ENCODE results near the gene PCBP3.

PCBP3 gene

DNA sequence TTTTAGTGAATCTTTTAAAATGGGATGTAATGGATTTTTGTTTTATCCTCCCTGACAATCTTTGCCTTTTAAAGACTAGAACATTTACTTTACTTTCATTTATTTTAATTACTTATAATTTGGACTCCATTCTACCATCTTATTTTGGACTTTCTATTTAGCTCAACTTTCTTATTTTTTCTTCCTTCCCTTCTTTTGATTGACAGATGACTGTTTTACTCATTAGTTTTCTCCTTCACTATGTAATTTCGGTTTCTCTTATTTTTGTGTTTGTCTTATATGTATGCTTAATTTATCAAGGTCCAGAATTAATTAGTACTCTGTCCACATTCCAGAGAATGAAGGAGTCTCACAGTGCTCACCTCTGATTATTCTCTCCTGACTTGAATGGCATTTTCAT lies 109.9 kb downstream of the PCBP3 start:
- no peak for DNase-seq (ENCODE audit: low read depth)

DNA sequence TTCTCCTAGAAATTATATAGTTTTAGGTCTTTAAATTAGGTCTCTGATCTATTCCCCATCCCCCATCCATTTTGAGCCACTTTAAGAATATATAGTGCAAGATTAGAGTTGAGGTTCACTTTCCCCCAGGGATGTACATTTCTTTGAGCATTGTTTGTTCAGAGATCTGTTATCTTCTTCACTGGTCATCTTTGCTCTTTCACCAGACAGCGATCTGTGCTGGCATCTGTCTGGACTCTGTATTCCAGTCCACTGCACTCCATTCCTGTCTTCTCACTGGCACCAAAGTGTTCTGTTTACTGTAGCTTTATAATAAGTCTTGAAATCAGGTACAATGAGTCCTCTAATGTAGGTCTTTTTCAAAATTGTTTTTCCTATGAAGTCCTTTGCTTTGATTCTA lies 112.5 kb downstream of the PCBP3 start:
- no peak for DNase-seq (ENCODE audit: low read depth)

DNA sequence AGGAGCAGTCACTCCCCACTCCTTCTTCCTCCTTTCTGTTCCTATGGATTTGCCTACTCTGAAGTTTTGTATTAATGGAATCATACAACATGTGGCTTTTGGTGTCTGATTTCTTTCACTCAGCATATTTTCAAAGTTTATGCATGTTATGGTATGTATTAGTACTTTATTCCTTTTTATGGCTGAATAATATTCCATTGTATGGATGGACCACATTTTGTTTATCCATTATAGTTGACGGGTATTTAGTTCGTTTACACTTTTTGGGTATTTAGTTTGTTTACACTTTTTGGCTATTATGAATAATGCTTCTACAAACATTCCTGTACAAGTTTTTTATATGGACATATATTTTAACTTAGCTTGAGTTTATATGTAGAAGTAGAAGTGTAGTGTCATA lies 113.1 kb downstream of the PCBP3 start:
- no peak for DNase-seq (ENCODE audit: low read depth)

DNA sequence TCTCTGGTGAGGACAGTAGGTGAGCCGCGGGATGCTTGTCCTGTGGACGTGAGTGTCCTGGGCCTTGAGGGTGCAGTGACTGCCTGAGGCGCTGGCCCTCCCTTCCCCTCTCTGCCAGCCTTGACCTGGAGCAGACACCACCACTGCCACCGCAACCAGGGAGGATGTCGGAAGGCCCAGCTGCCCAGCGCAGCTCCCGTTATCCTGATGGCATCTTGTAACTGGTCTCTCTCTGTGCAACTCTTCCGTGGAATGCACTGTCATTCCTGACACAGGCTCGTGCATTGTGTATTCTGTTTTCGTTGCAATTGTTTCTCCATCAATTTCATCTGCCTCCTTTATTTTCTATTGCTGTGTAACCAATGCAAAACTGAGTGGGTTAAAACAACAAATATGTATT lies 118.2 kb downstream of the PCBP3 start:
- no peak for DNase-seq (ENCODE audit: low read depth)

DNA sequence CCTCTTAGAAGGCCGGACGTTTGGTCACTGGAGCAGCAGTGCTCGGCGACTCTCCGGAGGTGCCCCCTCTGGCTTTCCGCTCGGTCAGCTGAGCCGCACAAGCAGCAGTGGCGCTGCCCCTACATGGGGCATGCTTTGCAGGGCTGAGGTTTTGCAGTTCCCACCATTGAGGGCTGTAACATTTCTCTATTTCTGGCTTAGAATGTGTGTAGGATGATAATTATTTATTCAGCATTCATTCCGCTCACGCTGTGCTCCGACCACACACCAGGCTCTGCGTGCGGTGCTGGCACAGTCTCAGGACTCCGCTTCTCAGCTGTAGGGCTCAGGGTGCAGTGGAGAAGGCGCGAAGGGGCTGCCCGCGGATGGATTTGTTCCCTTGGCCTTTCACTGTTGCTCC lies 119.5 kb downstream of the PCBP3 start:
- no peak for DNase-seq (ENCODE audit: low read depth)

DNA sequence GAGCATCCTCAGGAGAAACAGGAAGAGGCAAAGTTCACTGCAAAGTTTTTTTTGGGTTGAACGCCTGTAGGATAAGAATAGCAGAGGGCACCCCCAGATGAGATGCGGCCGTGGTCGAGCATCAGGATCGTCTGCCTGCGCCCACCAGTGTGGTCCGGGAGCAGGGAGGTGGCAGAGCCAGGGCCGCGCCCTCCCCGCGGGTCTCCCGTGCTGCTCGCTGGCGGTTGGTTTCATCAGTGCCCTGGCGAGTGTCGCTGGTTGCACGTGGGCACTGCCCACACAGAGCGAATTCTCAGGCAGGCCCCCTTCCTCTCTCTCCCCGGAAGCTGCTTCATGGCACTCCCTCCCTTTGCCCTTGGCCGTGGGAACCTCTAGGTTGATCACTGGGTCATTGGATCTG lies 120.0 kb downstream of the PCBP3 start:
- DNase-seq (ENCODE audit: low read depth) = no peak

DNA sequence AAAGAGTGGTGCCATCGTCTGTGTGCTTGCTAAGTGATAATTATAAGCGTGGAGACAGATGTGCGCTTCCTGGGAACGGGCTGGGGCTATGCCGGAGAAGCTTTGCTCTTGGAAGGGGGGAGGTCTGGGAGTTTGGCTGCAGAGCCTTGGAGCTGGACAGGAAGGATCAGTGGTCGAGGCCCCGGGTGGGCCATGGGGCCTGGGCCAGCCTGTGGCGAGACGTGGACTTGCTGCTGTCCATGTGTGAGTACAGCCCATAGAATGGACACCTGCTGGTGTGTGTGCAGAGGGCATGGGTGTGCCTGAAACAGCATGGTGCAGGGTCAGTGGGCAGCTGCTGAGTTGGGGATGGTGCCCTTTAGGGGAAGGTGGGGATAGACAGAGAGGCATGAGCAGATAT lies 121.3 kb downstream of the PCBP3 start:
- no peak for DNase-seq (ENCODE audit: low read depth)

DNA sequence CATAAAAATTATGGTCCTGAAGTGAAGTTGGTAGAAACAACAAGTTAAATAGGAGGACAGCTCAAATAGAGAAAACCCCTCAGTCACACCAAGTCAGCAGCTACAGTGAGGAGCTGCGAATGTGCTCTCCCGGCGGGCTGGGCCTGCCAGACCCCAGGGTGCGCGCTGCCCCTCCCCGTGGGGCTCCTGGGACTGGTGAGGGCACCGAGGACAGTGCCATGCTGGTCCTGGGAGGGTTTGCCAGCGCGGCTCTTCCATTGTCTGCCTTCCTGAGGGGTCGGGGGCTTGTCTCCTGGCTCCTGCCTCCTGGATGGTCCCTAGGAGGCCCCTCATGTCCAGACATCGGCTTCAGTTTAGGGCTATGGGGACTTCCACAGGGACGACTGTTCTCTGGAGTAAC lies 121.8 kb downstream of the PCBP3 start:
- DNase-seq (ENCODE audit: low read depth) = no peak

DNA sequence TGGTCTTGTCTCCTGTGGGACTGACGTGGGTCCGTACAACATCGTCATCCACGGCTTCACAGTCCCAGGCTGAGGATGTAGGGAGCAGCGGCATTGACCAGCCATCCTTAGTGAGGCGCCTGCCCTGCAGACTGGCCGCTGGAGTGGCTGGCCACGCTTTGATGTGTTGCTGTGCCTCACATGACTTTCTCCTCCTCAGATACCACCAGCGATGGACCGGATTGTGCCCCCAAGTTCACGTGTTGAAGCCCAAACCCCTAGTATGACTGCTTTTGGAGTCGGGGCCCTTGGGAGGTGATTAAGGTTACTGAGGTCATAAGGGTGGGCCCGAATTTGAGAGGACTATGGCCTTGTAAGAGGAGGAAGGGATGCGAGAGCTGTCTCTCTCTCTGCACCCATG lies 122.5 kb downstream of the PCBP3 start:
- DNase-seq (ENCODE audit: low read depth) = no peak

DNA sequence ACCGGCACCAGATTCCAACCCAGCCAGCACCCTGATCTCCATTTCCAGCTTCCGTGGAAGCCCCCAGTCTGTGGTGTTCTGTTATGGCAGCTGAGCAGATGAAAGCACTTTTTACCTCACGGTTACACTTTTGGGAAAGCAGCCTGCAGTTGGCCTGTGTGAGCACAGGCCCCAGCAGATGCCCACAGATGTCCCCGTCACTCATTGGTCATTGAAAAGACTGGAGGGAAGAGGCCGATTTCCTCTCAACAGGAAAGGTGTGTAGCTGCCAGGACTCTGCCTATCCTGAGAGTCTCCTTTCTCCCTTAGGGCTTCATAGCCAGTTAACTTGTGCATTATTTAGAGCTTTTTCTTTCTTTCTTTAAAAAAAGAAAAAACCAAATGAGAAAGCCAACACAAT lies 123.0 kb downstream of the PCBP3 start:
- no peak for DNase-seq (ENCODE audit: low read depth)

DNA sequence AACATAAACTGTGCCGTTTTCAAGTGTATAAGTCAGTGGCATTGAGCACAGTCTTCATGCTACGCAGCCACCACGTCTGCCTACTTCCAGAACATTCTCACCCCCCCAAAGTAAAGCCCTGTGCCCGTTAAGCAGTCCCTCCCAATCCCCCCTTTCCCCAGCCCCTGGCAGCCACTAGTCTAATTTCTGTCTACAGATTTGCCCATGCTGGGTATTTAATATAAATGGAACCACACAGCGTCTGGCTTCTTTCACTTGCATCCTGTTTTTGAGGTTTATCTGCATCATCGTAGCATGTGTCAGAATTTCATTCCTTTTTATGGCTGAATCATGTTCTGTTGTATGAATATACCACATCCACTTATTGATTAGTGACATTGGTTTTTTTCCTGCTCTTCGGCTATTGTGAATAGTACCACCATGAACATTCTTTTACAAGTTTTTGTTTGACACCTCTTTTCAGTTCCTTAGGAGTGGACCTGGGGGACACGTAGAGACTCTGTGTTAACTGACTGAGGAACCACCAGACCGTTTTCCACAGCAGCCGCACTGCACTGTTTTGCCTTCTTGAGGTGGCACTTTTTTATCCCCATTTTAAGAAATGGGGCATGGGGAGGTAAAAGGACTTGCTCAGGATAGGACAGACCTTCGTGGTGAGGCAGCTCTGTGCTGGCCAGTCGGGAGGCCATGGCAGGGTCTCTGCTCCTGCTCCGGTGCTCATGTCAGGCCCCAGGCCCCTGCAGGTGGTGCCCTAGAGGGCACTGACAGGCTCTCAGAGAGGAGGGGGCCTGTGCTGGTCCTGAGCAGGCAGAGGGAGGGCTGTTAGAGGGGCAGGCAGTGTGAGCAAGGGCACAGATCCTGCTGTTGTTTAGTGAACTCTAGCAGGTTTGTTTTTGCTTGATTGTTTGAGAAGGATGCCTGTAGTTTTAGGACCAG lies 123.8 kb downstream of the PCBP3 start:
- DNase-seq (ENCODE audit: low read depth) = no peak

DNA sequence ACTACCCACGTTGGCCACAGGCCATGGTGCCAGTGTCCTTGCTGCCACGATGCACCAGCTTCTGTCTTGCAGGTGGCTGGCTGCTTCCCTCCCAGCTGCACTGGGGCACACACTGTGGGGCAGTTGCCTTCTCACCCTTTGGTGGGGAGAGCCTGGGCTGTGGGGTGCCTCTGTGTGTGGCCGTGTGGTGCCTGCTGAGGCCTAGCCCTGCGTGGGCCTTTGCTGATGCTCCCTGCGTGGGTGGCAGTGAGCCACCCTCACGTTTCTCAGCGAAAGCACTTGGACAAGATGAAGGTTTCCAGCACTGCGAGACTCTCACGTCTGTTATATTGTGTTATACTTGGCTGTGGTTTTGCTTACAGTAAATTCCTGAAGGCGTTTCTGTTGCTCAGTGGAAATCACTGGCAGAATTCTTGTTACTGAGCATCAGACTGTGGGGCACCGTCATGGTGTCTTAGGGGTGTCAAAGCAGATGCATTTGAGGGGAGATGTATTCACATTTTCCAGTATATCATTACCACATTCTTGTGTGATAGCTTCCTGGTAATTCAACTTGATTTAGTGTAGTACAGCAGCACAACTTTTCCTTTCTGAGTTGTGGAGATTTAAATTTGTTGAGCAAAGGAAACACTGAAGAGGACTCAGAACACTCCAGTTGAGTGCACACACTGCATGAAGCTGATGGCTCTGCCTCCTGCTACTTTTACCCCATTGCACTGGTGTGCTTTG lies 124.7 kb downstream of the PCBP3 start:
- no peak for DNase-seq (ENCODE audit: low read depth)

DNA sequence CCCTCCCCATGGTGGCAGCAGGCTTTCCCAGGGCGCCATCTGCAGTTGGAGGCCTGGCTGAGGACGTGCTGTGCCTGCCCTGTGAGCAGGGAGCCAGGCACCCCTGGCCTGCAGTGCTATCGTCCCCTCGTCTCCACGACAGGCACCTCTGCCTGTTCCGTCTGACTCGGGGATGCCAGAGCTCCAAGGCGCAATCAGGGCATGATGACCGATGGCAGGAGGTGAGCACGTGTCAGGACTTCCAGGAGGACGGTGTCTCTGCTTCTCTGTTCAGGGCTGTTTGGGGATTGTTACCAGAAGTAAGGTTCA lies 125.2 kb downstream of the PCBP3 start:
- DNase-seq (ENCODE audit: low read depth) = no peak

DNA sequence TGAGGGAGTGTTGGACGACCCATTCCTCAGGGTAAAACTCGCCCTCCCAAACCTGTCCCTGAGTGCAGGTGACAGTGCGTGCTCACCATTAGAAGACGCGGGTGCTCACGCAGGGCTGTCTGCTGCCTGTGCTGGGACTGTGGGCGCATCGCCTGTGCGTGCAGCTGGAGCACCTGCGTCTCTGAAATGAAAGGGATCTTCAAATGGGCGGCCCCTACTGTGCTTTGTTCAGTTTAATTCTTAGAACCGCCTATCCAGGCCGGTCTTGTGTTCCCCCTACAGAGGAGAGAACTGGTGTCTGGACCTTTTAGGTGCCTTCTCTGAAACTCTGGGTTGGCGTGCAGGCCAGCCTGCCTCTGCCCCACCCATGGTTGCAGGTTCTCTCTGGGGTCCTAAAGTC lies 125.8 kb downstream of the PCBP3 start:
- DNase-seq (ENCODE audit: low read depth) = no peak

DNA sequence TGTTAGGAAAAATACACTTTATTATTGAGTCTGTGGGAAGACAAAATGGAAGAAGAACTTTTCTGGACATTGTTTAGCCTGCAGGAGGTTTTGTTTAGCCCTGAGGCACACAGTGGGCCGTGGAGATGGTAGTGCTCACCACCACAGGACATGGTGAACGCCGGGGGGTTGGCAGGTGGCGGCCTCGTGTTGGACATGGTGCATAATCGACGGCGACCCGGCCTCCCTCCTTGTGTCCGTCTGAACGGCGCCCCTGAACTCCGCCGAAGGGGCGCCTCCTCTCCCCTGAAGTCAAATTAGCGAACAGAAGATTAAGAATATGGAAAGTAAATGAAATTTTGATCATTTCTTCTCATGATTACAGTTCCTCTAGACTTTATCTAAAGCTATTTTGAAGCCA lies 126.4 kb downstream of the PCBP3 start:
- DNase-seq (ENCODE audit: low read depth) = no peak

DNA sequence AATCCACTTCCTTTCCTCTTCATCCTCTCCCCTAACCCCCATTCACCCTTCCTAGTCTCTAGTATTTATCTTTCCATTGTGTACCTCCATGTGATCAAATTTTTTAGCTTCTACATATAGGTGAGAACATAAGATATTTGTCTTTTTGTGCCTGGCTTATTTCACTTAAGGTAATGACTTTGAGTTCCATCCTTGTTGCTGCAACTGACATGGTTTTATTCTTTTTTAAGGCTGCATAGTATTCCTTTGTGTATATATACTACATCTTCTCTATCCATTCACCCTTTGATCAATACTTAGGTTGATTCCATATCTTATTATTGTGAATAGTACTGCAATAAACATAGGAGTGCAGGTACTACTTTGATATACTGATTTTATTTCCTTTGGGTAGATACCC lies 128.7 kb downstream of the PCBP3 start:
- no peak for DNase-seq (ENCODE audit: low read depth)

DNA sequence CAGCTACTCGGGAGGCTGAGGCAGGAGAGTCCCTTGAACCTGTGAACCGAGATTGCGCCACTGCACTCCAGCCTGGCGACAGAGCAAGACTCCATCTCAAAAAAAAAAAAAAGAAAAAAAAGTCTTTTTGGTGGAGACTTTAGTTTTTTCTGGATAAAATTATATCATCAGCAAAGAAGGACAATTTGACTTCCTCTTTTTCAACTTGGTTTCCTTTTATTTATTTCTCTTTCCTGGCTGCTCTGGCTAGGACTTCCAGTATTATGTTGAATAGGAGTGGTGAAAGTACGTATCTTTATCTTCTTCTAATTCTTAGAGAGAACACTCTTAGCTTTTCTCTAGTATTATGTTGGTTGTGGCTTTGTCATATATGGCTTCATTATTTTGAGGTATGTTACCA lies 130.8 kb downstream of the PCBP3 start:
- DNase-seq (ENCODE audit: low read depth) = no peak

DNA sequence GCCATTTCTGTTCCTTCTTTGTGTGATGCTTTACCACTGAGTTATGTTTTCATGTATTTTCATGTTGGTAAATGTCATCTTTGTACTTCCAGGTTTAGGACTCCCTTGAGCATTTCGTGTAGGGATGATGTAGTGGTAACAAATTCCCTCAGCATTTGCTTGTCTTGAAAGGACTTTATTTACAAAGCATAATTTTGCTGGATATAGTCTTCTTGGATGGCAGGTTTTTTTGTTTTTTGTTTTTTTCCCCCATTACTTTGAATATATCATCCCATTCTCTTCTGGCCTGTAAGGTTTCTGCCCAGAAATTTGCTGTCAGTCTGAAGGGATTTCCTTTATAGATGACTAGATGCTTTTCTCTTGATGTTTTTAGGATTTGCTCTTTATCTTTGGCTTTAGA lies 133.4 kb downstream of the PCBP3 start:
- DNase-seq (ENCODE audit: low read depth) = no peak

DNA sequence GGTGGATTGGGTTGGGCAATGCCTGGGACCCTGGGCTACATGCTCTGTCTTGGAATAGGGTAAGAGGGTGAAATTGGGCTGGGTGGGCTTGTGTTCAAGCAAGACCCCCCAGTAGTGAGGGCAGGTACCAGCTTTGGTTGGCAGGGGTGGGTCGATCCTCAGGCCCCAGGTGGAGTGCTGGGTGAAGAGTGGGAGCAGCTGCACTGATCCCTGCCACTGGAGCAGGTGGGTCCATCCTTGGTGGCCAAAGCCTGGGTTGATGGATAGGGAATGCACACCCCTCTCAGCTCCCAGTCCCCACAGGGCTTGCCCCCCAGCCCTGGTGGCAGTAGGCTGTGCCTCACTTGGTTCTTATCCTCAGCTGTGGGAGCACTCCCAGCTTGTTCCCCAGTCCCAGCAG lies 135.2 kb downstream of the PCBP3 start:
- DNase-seq (ENCODE audit: low read depth) = no peak

DNA sequence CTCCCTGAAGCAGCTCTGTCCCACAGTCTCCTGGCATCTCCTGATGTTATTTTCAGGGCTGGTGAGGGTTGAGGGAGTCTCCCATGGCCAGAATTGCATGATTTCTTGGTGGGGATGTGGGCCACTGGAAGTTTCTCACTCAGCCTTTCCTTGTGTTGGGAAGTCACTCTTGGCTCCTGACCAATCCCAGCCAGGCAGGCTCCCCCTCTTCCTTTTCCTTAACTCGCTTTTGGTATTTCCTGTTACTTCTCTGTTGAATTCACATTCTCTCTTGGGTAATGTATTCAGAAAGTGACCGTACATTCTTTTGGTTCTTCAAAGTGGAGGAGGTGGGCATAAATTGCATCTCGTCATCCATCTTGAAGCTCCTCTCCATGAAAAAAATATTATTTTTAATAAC lies 135.7 kb downstream of the PCBP3 start:
- DNase-seq (ENCODE audit: low read depth) = no peak

DNA sequence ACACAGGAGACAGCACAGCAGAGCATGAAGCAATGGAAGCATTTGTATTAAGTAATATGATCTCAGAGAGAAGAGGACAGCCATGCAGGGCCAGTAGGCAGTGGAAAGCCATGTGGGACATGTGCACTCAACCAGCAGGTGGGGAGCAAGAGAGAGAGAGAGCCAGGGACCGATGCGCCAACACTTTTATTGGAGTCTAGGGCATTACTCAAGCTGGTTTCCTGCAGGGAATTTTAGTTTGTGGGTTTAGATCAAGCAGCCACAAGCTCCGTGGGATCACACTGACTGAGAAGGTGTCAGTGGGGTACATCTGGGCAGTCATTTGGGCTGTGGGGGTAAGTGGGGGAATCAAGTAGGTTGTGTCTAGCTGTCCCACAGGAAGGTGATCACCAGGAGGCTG lies 137.1 kb downstream of the PCBP3 start:
- no peak for DNase-seq (ENCODE audit: low read depth)

DNA sequence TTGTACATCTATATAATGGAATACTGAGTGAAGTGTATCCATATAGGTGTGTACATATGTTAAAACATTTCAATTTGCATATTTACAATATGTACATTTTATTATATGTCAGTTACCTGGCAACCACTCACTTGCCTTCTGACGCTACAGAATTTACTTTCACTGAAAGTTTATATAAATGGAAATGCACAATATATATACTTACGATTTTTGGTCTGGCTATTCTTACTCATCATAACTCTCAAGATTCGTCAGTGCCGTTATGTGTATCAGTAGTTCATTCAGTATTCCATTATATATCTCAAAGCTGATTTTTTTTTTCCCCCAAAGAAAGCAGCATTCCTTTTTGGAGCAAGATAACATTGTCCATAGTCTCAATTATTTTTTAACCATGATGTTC lies 138.2 kb downstream of the PCBP3 start:
- DNase-seq (ENCODE audit: low read depth) = no peak

DNA sequence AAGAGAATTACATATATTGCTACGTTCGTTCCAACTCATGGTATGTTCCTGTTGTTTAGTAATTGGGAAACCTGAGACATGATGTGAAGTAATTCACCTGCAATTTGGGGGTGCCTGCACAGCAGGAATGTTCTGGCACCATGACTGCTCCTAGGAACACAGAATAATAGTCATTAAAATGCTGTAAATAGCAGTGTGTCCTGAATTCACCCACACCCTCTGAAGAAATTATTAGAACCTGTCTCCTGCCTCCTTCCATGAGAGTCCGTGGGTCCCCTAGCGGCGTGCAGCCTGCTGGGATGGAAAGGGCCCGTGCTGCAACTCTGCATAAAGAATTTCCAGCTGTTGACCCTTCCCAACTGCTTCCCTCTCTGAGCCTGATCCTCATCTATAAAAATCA lies 143.1 kb downstream of the PCBP3 start:
- no peak for DNase-seq (ENCODE audit: low read depth)

DNA sequence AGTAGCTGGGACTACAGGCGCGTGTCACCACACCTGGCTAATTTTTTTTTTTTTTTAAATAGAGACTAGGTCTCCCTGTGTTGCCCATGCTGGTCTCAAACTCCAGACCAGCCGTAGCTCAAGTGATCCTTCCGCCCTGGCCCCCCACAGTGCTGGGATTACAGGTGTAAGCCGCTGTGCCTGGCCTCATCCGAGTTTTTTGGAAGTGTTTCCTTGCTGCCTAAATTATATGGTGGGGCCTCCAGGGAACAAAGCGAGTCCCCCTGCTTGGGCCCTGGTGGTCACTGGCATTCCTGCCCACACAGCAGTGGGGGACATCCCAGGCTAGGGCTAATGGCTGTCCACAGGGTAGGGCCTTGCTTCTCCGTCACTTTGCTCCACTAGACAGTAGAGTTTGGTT lies 143.8 kb downstream of the PCBP3 start:
- DNase-seq (ENCODE audit: low read depth) = no peak
